HG02970 (cell line): Measurements from ENCODE around the gene ST6GALNAC6.
"Not testable (repeated sequence)": the region's sequence is repeated elsewhere in the genome, so short reads cannot be mapped to it uniquely, and the experiment has no call there.

Experiments used
- ATAC-seq: cut with Tn5 transposase; IDR thresholded peaks from one replicate; pipeline ENCODE4 v1.9.1; 2021; ENCODE audit warnings: mild to moderate bottlenecking, moderate library complexity, moderate number of reproducible peaks; ENCODE audit not compliant: unreplicated experiment, low FRiP score

The ST6GALNAC6 gene

DNA sequence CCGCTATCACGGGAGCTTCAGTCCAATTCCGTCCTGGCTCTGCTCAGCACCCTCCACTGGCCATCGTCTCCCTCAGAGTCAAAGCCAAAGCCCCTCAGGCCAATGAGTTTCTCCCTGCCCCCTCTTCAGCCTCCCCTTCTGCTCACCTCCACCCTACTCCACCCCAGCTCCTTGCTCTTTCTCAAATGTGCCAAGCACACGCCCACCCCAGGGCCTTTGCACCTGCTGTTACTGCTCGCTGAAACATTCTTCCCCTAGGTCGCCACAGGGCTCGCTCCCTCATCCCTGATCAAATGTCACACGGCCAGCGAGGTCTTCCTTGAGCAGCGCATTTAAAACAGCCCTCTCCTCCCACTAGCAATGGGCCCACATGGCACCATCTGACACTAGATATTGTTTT is 38.6 kb downstream of the ST6GALNAC6 start:
- ATAC-seq: no peak

DNA sequence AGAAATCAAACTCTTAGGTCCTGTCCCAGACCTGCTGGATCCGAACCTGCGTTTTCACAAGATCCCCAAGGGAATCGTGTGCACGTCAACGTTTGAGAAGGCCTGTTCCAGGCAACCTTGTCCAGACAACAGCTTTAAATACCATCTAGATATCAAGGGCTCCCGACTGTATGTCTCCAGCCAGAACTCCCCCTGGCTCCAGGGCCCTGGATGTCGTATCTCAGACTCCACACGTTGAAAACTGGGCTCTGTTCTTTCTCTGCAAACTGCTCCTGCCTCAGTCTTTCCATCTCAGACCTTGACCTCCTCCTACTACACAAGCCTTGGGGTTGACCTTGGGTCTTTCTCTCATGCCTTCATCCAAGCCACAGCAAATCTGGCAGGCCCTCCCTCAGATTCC is 39.1 kb downstream of the ST6GALNAC6 start:
- no peak for ATAC-seq

DNA sequence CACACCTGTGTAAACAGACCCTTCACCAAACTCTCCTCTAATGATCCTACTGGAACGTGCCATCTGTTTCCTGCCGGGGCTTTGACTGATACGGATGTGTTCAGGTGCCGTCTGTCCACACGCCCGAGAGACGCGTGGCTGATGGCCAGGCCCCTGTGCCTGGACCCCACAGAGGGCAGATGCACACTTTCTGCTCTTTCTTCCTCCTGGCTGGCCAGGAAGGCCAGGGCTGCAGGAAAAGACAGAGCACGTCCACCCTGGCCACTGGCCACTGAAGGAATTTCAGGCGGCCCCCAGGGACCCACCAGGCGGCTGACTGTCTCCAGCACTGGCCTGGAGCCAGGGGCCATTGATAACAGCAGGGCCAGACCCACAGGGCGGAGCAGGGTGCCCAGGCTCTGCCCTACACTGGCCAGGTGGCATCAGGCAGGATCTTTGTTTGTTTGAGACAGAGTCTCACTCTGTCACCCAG is 41.3 kb downstream of the ST6GALNAC6 start:
- ATAC-seq: no peak

DNA sequence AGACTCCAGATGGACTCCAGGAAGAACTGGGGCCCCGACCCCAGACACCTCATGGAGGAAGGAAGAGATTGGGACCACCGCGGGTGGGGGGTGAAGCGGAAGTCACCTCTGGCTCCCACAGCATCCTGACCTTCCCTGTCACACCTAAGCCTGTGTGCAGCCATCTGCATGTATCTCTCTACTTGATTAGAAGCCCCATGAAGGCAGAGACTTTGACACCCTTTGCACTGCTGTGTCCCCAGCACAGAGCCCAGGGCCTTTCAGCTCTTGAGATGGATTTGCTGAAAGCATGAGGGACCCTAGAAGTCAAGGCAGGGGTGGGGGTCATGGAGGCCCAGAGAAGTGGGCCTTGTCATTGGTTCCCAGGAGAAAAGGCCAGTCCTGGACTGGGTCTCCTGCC is 42.1 kb downstream of the ST6GALNAC6 start:
- no peak for ATAC-seq

DNA sequence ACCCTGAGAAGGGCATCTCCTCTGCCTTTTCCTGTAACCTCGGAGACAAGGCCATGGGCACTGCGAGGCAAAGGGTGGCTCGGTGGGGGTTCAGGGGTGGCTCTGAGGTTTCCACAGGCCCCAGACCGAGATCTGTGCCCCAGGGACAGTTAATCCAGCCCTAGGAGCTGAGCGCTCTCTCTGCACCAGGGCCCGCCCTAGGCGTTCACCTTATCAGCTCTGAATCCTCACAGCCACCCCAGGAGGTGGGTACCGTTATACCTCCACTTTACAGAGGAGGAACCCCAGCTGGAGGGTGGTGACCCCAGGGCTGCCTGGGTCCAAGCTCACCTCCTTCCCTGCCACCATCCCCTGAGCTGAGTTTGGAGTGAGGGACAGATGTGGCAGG is 42.7 kb downstream of the ST6GALNAC6 start:
- no peak for ATAC-seq

DNA sequence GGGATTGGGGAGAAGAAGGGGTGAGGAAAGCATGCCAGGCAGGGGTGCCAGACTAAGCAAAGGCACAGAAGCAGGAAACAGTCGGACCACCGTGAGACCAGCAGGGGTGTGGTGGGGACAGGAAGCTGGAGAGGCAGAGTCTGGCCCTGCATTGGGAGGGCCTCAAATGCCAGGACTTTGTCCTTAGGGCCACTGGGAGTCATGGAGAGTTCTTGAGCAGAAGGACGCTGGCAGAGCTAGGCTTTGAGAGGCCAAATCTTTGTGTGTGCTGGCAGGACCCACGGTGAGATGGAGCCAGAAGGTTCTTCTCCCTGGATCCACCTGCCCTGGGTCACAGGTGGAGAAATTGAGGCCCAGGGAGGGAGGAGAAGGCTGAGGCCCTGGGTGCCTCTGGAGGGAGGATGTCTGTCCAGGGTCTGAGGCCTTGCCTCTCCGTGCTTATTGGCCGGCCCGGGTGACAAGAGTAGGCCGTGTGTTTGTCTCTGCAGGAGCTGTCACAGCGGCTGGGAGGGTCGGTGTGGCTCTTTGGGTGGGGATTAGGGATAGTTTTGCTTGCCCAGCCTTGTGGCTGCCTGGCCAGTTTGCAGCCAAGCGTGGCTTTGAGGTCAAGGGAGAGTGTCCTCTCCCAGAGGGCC is 43.2 kb downstream of the ST6GALNAC6 start:
- no peak for ATAC-seq

DNA sequence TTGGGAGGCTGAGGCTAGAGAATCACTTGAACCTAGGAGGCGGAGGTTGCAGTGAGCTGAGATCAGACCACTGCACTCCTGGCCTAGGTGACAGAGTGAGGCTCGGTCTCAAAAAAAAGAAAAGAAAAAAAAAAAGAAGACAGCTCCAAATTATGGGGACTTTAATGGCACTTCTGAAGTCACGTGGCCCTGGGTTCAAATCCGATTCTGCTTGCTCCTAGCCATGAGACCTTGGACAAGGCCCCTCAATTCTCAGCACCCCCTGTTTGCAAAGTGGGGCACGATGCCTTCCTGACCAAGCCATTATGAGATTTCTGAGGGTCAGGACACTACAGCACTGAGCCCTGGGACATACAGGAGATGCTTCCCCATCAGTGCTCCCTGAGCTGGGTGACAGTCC is 43.9 kb downstream of the ST6GALNAC6 start:
- no peak for ATAC-seq

DNA sequence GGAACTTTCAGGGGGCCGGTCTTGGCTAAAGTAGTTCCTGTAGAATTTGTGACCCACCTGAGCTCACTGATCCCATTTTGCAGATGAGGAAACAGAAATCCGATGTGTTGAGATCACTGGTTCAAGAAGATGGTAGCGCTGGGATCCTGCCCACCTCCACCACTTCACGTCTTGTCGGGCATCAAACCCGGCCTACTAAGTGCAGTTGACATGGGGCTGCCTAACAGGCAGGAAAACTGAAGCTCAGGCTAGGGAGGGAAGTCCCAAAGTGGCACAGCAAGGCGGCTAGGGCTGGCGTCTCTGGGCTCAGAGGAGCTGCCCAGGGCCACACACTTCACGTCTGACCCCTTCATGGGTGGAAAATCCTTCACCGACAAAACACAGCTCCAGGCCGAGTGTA is 44.4 kb downstream of the ST6GALNAC6 start:
- no peak for ATAC-seq

DNA sequence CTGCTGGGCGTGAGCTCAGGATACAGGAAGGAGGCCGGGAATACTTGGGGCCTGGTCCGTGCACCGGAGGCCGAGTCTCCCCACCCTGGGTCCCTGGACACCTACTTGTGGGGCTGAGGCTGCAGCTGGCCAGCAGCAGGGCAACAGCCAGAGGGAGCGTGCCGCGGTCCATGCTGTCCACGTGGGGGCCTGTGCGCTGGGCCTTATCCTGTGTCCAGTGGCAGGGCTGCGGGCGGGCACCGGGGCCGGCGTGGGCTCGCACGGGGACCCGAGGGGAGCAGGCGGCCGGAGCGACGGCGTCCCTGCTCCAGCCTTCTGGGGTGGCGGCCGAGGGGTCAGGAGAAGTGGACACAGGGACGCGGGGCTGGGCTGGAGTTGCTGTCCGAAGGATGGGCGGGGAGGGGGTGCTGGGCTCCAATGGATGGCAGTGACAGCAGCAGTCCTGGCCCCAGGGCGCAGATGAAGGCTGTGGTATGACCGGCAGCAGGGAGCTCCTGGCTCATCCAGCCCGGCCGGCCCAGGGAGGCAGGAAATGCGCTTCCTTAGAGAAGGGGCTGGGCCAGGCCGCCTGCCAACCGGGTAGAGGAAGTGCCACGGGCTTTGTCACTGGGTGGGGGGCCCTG is 45.1 kb downstream of the ST6GALNAC6 start, which contains the start of gene ENG:
TSS of gene ENG (minus strand) at position 475 of the 623 bp plus-strand sequence. CDS start at position 172, 303 bp downstream.
- ATAC-seq: no peak

DNA sequence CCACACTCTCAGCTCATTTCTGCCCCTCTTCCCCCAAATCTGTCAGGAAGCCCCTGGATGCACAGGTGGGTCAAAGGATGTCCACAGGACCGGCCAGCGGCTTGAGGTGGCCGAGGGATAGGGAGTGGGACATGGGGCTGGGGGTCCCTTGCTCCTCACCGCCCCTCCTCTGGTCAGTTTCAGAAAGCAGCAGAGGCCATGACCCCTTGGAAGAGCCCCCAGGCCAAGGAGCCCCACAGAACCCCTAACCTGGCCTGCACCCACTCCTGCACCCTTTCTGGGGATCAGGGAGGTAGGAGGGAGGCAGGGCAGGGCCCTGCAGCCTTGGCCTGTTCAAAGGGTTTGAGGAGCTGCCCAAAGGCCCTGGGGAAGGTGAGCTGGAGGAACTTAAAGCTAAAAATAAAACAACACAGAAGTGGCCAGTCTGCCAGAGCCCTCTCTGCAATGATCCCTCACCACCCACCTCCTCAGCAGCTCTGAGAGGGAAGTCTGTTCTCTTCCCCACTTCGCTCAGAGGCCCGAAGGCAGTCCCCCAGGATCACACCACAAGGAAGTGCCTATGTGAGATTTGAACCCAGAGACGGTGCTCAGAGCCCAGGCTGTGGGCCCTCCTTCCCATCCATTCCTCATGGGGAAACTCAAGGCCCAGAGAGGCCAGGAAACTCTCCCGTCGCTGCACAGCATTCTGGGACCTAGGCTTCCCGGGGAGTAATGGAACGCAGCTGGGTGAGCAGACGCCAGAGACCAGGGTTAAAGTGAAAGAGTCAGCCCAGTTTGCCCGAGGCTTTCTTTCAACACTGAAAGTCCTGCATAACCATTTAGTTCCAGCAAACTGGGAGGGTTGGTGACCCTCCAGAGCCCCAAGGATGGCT is 45.9 kb downstream of the ST6GALNAC6 start:
- ATAC-seq: no peak

DNA sequence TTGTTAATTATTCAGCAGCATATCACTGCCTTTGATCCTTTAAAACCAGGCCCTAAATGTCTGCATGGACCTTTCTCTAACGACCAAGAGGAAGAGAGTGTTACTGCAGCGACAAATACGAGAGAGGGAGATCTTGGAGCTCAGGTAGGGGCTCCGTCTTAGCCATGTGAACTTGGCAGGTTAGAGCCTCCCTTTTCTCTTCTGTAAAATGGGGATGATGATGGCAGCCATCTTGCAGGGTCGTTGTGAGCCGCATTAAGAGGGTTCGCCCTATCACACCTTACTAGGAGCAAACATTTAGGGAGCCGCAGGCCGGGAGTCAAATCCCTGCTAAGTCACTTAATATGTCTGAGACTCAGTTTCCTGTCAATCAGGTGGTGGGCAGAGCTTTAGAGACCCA is 46.6 kb downstream of the ST6GALNAC6 start:
- no peak for ATAC-seq

DNA sequence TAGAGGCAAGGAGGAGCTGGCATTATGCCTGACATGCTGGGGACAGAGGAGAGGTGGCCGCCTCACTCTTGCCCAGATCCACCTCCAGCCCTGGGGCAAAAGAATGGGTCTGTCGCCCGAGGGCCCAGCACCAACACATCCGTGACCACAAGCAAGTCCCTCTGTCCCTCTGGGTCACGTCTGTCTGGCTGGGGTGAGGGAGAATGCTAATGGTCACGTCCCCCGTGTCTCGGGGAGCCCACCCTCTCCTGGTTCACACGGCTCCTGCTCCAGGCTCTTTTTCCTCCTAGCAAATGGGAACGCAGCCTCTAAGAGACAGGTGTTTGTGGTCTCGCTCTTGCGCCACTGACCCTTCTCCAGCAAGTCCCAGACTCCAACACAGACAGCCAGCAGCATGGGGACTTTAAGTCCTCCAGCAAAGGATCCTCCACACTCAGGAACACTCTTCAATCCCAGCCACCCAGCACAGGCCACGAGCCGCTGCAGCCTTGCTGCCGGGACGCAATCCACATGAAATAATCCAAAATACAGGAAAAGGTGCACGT is 49.0 kb downstream of the ST6GALNAC6 start:
- ATAC-seq: no peak

DNA sequence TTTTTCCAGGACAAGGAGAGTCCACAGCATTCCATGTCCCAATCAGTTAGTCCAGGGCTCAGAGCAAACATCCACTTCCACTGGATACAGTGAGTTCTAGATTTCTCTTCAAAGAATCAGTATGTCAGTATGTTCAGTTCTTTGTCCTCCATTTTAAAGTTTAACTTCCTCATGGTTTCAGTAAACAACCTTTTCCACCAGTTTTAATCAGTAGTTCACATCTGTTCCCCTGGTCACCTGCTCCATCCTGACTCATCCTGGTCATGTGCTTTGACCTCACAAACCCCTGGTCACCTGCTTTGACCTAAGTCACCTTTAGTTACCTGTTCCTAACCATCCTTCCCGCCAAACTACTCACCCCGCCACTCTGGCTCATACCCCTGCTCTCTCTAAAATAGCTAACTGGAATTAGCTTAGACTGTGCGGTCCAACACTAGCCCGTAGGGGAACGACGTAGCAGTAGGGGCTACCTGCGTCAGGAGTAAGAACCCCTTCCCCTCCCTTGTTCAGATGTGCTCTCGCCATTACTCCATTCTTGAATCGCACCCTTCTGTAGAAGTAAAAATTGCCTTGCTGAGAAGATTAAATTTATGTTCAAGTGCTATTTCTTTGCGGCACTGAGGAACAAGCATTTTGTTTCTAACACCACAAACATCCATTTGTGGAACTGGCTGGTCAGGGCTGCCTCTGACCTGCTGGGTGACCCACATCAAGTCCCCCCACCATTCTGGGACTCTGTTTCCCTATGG is 50.5 kb downstream of the ST6GALNAC6 start:
- ATAC-seq: no peak

DNA sequence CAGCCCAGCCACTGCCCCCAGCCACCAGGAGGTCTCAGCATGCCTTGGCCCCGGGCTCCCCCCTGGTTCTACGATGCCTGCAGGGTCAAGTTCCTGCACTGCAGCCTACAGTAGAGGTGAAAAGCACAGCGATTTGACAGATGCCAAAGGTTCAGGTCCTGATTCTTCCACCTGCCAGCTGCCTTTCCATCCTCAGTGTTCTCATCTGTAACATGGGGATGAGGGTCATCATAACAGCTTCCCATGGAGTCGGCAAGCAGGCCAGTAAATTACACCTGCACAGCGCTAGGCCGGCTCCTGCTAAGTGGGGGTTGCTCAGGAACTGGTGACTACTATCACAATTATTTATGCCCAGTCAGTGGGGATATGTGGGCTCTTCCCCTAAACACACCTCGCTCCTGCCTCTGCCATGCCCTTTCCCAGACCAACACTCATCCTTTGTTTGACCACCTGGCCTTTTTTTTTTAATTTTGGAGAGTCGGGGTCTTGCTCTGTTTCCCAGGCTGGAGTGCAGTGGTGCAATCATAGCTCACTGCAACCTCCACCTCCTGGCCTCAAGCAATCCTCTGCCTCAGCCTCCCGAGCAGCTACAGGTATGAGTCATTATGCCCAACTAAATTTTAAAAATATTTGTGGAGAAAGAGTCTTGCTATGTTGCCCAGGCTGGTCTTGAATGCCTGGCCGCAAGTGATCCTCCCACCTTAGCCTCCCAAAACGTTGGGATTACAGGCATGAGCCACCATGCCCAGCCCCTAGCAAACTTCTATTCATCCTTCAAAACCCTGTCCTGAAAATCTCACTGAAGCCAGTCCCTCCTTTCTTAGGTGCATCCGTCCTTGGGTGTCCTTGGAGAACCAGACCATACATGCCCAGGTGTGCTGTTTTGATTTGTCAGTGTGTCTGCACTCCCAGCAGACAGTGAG is 51.3 kb downstream of the ST6GALNAC6 start:
- ATAC-seq: no peak

DNA sequence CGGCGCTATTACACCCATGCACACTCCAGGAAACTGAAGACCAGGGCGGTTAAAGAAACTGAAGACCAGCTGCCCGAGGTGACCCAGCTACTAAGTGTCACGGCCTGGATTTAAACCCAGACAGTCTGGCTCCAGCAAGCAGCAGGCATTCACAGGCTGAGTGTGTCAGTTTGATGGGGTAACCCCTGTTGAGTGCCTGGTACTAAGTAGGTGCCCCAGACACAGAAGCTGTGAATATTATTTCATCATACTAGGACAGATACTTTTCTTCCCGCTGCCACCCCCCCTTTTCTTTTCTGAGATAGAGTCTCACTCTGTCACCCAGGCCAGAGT is 52.3 kb downstream of the ST6GALNAC6 start:
- no peak for ATAC-seq

DNA sequence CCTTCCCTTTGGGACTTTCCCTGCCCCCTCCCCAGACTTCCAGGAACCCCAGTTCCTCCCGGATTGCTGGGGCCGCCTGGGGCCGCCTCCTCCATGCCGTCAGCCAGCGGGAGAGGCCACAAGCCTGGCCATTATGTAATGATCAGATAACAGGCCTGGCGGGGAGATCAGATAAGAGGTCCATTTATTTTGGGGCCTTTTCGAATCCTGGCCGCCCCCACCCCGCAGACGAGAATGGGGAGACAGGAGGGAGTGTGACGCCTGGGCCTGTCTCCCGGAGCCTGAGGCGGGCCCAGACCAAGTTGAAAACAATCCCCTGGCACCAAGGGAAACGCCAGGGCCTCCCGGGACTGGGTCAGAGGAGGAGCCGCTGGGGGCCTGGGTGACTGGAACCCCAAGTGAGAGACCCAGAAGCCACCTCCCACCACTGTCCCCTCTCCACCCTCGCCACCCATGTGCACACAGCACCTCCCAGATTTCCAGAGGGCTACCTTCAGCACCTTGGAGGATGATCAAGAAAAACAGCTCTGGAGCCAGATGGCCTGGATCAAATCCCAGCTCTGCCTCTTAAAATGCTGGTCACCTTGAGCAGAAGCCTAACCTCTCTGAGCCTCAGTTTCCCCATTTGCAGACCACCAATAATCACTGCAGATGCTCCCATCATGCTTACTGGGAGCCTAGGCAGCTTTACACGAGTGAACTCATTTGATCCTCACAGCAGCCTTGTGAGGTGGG is 52.8 kb downstream of the ST6GALNAC6 start:
- ATAC-seq: no peak

DNA sequence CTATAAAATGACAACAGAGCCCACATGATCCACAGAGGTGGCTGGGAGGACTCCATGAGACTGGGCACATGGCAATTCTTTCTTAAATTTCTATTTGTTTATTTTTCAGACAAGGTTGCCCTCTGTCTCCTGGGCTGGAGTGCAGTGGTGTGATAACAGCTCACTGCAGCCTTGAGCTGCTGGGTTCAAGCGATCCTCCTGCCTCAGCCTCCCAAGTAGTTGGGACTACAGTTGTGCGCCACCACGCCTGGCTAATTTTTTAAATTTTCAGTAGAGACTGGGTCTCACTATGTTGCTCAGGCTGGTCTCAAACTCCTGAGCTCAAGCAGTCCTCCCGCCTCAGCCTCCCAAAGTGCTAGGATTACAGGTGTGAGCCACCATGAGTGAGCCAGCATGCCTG is 53.8 kb downstream of the ST6GALNAC6 start:
- ATAC-seq: not testable (repeated sequence)

DNA sequence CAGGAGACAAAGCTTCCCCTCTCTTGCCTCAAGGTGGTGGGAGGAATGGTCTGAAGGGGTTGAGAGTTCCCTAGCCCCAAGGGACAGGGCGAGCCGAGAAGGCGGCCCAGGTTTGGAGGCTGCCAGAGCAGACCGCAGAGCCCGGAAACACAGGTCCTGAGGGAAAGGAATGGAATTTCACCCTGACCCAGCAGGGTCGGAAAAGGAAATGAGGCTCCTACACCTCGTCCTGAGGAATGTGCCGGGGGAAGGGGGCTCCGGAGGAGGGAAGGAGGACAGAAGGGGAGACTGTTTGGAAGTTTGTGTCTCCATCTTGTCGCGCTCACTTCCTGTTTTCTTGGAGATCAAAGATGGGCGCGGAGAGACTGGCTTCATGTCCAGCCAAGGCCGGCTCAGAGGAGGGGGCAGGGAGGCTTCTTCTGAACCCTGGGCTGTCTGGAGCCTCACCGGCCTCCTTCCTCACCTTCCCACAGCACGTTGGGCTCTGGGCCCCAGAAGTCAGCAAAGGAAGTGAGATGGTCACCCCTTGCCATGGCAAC is 54.5 kb downstream of the ST6GALNAC6 start:
- ATAC-seq: no peak
